ENCODE measurements around the gene GRK6. TPM values are rescaled to one million over a fixed set of nuclear protein-coding genes. Genes with fewer than 3 reads are reported as not detected.
A peak's percentile ranks its signal among the peaks of the same experiment; 100 is the strongest.

The GRK6 gene
- total RNA-seq, 1 experiment from 2014 or later = 75.2 TPM

GRCh38 chr5:177490311-177490991, 64.0 kb downstream of the GRK6 start:
- peaks cover 12 to 34% of the 10 kb centered on the region in 2 experiments for H3K4me1 Mint-ChIP-seq
- Histone ChIP-seq H4K8ac (replicated peaks; ENCODE audit: insufficient read length, low read depth, low read length) (no peak overlapping the region), H3K23ac (ENCODE audit: insufficient read length, low read depth, low read length) (no peak overlapping the region), H2BK5ac (ENCODE audit: insufficient read length, low read length) (no peak overlapping the region), H4K5ac (ENCODE audit: insufficient read length, low read depth, low read length) (no peak overlapping the region), H3K9me3 (ENCODE audit: control insufficient read depth, low read depth, low read length) (no peaks in the 10 kb centered on the region), H3T11ph (ENCODE audit: low read length) (no peak overlapping the region), H3K14ac (ENCODE audit: insufficient read depth, low read length) (no peak overlapping the region), H2AK5ac (ENCODE audit: insufficient read length, low read length) (no peak overlapping the region), H3K4ac (ENCODE audit: low read depth, low read length) (no peak overlapping the region), H3K79me1 (ENCODE audit: insufficient read depth, low read depth, low read length, poor library complexity, severe bottlenecking) (no peaks in the 10 kb centered on the region), H3K56ac (ENCODE audit: insufficient read length, low read depth, low read length) (no peak overlapping the region), H3K9ac (ENCODE audit: extremely low read depth, insufficient read length, low read length) (no peak overlapping the region), H2BK15ac (ENCODE audit: low read depth, low read length) (no peak overlapping the region), H2BK12ac (ENCODE audit: insufficient read length, low read depth, low read length) (no peak overlapping the region), H3K23me2 (ENCODE audit: insufficient read length, low read depth, low read length, poor library complexity, severe bottlenecking) (no peaks in the 10 kb centered on the region), H3K18ac (ENCODE audit: insufficient read length, low read depth, low read length) (no peak overlapping the region), H2AFZ (ENCODE audit: low read length) (no peak overlapping the region), H3K27me3 (ENCODE audit: insufficient read depth, low read length) (no peaks in the 10 kb centered on the region), H2BK120ac (ENCODE audit: low read depth, low read length, poor library complexity, severe bottlenecking) (no peak overlapping the region), H3K4me1 (ENCODE audit: insufficient read depth, low read length) (no peaks in the 10 kb centered on the region; the same call in 1 of the 2 replicates), H3K27ac (ENCODE audit: insufficient read length, low read depth, low read length) (no peak overlapping the region), H3K79me2 (ENCODE audit: insufficient read depth, low read length) (no peaks in the 10 kb centered on the region), H2BK20ac (ENCODE audit: low read depth, low read length, poor library complexity, severe bottlenecking) (no peak overlapping the region), H4K91ac (ENCODE audit: insufficient read length, low read depth, low read length) (no peak overlapping the region), H4K20me1 (ENCODE audit: control insufficient read depth, insufficient read depth, insufficient read length) (no peaks in the 10 kb centered on the region), H3K4me2 (ENCODE audit: insufficient read depth, insufficient read length, low read length) (no peak overlapping the region)
- DNase-seq = no peak
- no peaks in the 10 kb centered on the region for H3K27me3 Mint-ChIP-seq (ENCODE audit: low read depth)
- TF ChIP-seq CTCF (conservative IDR thresholded peaks at IDR 0.05) = no peak
- no peak overlapping the region for H3K4me3 Mint-ChIP-seq
- H3K9me3 Mint-ChIP-seq = no peaks in the 10 kb centered on the region; a peak in 1 of 5 replicates
- no CpG with 5 or more reads among the region's 15 CpGs for WGBS (ENCODE audit: extremely low coverage, insufficient read length, low lambda C conversion rate)
- peaks cover 41 to 76% (median 67%) of the 10 kb centered on the region in 3 experiments for H3K36me3 Mint-ChIP-seq (ENCODE audit: insufficient read depth in 1 of 3, low read depth in 3 of 3)
- peak overlapping the region in 1 of 3 experiments; percentile 91; a peak in 2 of 7 replicates for H3K27ac Mint-ChIP-seq
